ENCODE data around the gene LCN12. TPM values are rescaled to one million over a fixed set of nuclear protein-coding genes. Genes with fewer than 3 reads are reported as not detected.

The LCN12 gene
- total RNA-seq, 1 experiment from 2014 or later: 2.5 TPM

DNA sequence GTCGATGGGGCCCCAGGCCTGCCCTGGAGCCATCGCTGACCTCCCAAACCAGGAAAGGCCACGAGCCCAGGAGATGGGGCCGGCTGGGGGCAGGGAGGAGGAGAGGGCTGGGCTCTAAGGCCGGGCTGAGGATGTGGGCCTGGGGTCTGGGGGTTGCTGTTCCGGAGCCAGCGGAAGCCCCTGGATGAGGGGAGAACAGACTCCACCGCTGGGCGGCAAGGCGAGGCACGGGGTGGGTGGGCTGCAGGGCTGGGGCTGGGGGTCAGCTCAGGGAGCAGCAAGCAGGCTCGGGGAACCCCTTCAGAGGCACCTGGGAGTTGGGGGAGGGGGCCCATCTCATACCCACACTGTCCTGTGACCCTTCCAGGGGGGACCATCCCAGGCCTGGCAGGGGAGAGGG is 11.7 kb downstream of the LCN12 start:
- BruUV-seq (replicated peaks): no TSS peak
- Histone ChIP-seq H3K27ac (ENCODE audit: low read length) (no peak overlapping the region), H3K4me1 (ENCODE audit: control insufficient read depth, insufficient read depth, low read length) (peaks cover 5% of the 10 kb centered on the region; the same call in 1 of the 2 replicates), H3K4me3 (ENCODE audit: low read depth in 2 of 2, low read length in 2 of 2) (no peak overlapping the region), H3K9me3 (ENCODE audit: control insufficient read depth, insufficient read depth, low read depth, low read length) (no peaks in the 10 kb centered on the region), H3K27me3 (ENCODE audit: control insufficient read depth, insufficient read depth, low read length) (no peaks in the 10 kb centered on the region), H3K36me3 (ENCODE audit: control insufficient read depth, insufficient read depth, low read length) (no peaks in the 10 kb centered on the region)
- CTCF ChIA-PET: no interaction called here
- in situ Hi-C loops (cut with HindIII; ENCODE audit: low pct_unique_long_range_greater_than_20kb, low sequenced_read_pairs) (no loop called here), intact Hi-C loops (cut with micrococcal nuclease; ENCODE audit: unreplicated experiment) (no loop called here)
- ATAC-seq: no peak
- TF ChIP-seq POLR2AphosphoS5 (IDR thresholded peaks at IDR 0.05; ENCODE audit: low read depth, low read length): no peak
- no peak for TF ChIP-seq SIN3A (IDR thresholded peaks at IDR 0.05; ENCODE audit: borderline replicate concordance, insufficient read depth, low read depth, low read length)
- TF ChIP-seq, protein P1, sequence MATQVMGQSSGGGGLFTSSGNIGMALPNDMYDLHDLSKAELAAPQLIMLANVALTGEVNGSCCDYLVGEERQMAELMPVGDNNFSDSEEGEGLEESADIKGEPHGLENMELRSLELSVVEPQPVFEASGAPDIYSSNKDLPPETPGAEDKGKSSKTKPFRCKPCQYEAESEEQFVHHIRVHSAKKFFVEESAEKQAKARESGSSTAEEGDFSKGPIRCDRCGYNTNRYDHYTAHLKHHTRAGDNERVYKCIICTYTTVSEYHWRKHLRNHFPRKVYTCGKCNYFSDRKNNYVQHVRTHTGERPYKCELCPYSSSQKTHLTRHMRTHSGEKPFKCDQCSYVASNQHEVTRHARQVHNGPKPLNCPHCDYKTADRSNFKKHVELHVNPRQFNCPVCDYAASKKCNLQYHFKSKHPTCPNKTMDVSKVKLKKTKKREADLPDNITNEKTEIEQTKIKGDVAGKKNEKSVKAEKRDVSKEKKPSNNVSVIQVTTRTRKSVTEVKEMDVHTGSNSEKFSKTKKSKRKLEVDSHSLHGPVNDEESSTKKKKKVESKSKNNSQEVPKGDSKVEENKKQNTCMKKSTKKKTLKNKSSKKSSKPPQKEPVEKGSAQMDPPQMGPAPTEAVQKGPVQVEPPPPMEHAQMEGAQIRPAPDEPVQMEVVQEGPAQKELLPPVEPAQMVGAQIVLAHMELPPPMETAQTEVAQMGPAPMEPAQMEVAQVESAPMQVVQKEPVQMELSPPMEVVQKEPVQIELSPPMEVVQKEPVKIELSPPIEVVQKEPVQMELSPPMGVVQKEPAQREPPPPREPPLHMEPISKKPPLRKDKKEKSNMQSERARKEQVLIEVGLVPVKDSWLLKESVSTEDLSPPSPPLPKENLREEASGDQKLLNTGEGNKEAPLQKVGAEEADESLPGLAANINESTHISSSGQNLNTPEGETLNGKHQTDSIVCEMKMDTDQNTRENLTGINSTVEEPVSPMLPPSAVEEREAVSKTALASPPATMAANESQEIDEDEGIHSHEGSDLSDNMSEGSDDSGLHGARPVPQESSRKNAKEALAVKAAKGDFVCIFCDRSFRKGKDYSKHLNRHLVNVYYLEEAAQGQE (IDR thresholded peaks at IDR 0.05; ENCODE audit: insufficient read depth in 1 of 2, low read depth in 2 of 2, low read length in 1 of 2): no peak
- TF ChIP-seq, protein P2, sequence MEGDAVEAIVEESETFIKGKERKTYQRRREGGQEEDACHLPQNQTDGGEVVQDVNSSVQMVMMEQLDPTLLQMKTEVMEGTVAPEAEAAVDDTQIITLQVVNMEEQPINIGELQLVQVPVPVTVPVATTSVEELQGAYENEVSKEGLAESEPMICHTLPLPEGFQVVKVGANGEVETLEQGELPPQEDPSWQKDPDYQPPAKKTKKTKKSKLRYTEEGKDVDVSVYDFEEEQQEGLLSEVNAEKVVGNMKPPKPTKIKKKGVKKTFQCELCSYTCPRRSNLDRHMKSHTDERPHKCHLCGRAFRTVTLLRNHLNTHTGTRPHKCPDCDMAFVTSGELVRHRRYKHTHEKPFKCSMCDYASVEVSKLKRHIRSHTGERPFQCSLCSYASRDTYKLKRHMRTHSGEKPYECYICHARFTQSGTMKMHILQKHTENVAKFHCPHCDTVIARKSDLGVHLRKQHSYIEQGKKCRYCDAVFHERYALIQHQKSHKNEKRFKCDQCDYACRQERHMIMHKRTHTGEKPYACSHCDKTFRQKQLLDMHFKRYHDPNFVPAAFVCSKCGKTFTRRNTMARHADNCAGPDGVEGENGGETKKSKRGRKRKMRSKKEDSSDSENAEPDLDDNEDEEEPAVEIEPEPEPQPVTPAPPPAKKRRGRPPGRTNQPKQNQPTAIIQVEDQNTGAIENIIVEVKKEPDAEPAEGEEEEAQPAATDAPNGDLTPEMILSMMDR (IDR thresholded peaks at IDR 0.05): no peak
- TF ChIP-seq TCF7L2 (IDR thresholded peaks at IDR 0.05; ENCODE audit: low read depth, low read length): no peak
- POLR2A ChIA-PET: no interaction called here
- DNase-seq (ENCODE audit: low read depth, low spot score): no peak

DNA sequence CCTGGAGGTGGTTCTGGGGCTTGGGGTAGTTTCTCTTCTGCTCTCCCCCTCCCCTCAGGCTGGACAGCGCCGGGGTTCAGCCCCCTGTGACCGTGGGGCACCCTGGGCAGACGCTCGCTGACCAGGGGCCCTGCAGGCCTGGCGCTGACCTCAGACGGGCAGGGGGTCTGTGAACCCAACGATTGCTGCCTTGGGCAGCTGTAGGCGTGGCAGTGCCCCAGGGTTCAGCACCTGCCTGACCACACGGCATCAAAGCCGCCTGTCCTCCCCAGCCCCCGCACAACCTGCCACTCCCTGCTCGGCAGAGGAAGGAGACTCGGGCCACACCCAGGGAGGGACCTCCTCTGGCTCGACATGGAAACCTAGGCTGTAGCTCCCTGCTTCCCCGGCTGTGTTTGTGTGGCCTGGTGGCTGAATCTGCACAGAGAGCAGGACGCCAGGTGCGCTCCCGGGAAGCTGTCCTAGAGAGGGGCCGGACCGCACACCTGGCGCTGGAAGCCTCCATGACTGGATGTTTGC is 12.2 kb downstream of the LCN12 start:
- Histone ChIP-seq H3K36me3 (ENCODE audit: control insufficient read depth, insufficient read depth, low read length) (no peaks in the 10 kb centered on the region), H3K9me3 (ENCODE audit: control insufficient read depth, insufficient read depth, low read depth, low read length) (no peaks in the 10 kb centered on the region), H3K4me1 (ENCODE audit: control insufficient read depth, insufficient read depth, low read length) (peaks cover 5% of the 10 kb centered on the region; the same call in 1 of the 2 replicates), H3K4me3 (ENCODE audit: low read depth in 2 of 2, low read length in 2 of 2) (no peak overlapping the region), H3K27me3 (ENCODE audit: control insufficient read depth, insufficient read depth, low read length) (no peaks in the 10 kb centered on the region), H3K27ac (ENCODE audit: low read length) (no peak overlapping the region)
- no TSS peak for BruUV-seq (replicated peaks)
- DNase-seq (ENCODE audit: low read depth, low spot score): no peak
- 0 out of 2 replicates have a peak, but pooled peaks have one; percentile 10 for ATAC-seq
- TF ChIP-seq TCF7L2 (IDR thresholded peaks at IDR 0.05; ENCODE audit: low read depth, low read length): no peak
- TF ChIP-seq POLR2AphosphoS5 (IDR thresholded peaks at IDR 0.05; ENCODE audit: low read depth, low read length): no peak
- TF ChIP-seq, protein P2 (IDR thresholded peaks at IDR 0.05): no peak
- TF ChIP-seq SIN3A (IDR thresholded peaks at IDR 0.05; ENCODE audit: borderline replicate concordance, insufficient read depth, low read depth, low read length): no peak
- TF ChIP-seq, protein P1 (IDR thresholded peaks at IDR 0.05; ENCODE audit: insufficient read depth in 1 of 2, low read depth in 2 of 2, low read length in 1 of 2): no peak
- ChIA-PET CTCF (interaction anchor here (0.6 kb wide), 2 partner anchors 12 to 13 kb away, joined by 6 to 8 read pairs; no protein-coding TSS in a partner anchor), POLR2A (no interaction called here)
- intact Hi-C loops (cut with micrococcal nuclease; ENCODE audit: unreplicated experiment) (no loop called here), in situ Hi-C loops (cut with HindIII; ENCODE audit: low pct_unique_long_range_greater_than_20kb, low sequenced_read_pairs) (no loop called here)

Data from Panc1 (cell line).